Activated CD4-positive, CD25-positive, alpha-beta regulatory T cell treated with anti-CD3 and anti-CD28 coated beads, Interleukin-2, amount 50 U/mL, for 16 hours (primary cell): ENCODE measurements around the gene CPLANE2.

ENCODE experiments used
- DNase-seq: peaks from one replicate; pipeline ENCODE4 v3.0.0-alpha.2; 2020; ENCODE audit warnings: low read depth, low spot score

CPLANE2 gene

DNA sequence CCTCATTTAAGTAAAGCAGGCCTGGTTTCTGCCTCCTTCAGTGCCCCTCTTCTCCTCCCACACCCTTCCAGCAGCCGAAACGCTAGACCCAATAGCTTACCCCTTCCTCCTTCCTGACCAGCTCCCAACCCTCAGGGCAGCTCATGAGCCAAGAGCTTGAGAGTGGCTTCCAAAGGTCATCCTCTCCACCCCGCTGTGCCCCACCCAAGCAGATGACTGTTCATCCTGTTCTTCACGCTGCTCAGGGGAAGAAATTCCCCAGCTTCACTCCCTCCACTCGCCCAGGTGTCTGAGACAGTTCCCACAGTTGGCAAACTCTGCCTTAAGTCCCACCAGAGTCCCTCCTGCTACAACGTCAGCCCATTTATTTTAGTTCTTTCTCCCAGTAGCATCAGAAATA, 48.0 kb downstream of the CPLANE2 start:
- no peak for DNase-seq

DNA sequence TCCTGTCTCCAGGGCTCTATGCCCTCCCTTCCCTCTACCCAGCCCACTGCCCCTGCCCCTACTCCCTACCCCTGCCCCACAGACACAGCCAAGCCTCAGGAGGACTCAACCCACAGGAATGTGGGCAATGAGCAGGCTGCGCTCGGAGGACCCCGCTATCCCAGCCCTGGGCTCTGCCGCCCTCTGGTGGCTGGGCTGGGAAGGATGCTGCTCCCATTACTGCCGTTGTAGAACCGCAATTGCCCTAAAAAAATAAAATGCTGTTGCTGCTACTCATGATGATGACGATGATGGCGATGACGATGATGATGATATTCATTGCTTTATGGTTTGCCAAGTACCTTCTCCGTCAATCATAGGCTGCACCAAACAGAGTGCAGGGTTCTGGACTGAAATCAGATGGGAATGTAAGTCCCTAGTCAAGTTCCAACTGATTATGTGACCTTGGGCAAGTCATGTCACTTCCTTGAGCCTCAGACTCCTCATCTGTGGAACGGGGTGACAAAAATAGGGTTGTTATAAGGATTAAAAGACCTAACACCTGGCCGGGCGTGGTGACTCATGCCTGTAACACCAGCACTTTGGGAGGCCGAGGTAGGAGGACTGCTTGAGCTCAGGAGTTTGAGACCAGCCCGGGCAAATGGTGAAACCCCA, 49.1 kb downstream of the CPLANE2 start:
- DNase-seq, result peak; percentile 54

DNA sequence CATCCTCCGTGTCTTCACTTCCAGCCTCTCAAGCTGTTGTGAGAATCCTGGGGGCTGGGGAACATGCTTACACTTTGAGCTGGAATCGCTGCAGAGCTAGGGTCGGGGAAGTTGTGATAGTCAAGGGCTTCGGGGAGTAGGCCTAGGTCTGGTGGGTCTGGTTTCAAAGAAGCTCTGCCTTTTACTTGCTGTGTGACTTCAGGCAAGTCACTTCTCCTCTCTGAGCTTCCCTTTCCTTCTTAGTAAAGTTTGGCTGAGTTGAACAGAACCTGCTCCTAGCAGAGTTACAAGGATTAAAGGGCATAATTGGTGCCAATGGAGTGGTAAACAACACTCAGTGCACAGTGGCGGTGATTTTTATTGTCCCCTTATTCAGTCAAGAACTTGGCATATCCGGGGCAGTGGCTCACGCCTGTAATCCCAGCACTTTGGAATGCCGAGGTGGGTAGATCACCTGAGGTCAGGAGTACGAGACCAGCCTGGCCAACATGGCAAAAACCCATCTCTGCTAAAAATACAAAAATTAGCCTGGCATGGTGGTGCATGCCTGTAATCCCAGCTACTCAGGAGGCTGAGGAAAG, 50.2 kb downstream of the CPLANE2 start:
- no peak for DNase-seq

DNA sequence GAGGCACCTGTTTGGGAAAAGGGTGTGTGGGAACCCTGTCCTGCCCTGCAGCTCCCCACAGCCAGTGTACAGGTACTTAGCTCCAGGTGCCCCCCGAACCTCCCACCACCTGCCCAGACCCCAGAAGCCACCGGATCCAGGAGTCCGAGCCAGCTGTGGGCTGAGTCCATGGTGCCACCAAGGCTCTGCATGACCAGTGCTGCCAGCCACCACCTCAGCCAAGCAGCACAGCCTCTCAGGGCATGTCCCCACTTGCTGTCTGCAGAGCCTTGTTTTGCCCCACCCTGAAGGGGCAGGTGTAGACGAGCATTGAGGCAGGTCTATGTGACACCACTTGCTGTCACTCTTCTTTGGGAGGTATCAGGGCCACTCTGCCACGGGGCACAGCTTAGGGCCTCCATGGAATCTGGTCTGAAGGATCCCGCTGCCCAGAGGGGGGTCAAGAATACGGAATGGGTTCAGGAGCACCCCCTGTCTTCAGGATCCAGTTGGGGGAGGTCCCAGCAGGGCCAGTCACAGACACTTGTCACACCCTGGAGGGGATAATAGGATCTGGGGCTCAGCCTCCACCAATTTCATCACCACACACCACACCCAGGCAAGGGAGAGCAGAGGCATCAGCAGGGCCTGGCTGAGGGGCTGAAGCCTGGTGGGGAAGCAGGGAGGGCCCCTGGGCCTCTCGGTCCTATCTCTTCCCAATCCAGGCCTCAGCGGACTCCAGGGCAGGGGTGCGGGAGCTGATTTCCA, 52.3 kb downstream of the CPLANE2 start:
- no peak for DNase-seq

DNA sequence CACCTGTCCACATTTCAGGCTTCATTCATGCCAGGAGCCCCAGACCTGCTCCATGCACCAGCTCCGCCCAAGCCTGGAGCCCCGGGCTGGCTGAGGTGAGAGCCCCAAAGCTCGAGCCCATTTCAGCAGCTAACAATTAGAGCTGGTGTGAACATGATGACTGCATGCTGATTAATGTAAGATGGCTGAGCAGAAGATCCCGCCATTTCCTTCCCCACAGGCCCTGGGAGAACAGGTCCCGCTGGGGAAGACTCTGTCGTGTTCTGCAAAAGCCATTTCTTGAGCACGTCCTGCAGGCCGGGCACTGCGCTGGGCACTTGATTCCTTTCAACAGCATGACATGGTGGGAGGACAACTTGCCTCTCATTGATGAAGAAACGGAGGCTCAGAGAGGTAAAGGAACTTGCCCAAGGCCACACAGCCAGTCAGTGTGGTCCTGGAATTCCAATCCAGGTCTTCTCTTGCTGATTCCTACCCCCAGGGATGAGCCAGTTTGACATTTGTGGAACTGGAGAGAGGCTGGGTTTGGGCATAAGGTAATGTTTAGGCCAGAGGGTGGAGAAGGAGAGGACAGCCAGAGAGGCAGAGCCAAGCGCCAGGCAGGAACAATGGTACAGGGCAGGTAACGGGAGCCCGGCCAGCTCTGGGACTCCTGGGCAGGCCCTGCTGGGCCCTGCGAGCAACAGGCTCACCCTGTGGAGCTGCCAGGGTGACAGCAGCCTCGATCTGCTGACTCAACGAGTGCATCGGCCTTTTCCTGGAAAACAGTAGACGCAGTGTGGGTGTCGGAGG, 53.0 kb downstream of the CPLANE2 start:
- no peak for DNase-seq

DNA sequence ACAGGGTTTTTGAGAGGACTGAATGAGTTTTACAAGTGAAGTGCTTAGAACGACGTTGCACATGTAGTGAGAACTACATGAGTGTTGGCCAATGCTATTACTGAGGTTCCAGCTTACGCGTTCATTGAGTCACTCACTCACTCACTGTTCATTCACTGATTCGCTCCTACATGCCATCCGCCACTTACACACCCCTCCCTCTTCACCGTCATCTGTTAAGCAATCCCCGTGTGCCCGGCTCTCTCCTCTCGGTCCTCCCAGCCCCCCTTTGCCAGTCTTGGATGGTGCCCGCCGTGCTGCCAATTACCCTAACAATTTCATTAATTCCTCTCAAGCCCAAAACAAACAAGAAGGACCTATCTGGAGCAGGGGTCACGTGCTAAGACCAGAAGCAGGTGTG, 53.8 kb downstream of the CPLANE2 start:
- DNase-seq, result no peak

DNA sequence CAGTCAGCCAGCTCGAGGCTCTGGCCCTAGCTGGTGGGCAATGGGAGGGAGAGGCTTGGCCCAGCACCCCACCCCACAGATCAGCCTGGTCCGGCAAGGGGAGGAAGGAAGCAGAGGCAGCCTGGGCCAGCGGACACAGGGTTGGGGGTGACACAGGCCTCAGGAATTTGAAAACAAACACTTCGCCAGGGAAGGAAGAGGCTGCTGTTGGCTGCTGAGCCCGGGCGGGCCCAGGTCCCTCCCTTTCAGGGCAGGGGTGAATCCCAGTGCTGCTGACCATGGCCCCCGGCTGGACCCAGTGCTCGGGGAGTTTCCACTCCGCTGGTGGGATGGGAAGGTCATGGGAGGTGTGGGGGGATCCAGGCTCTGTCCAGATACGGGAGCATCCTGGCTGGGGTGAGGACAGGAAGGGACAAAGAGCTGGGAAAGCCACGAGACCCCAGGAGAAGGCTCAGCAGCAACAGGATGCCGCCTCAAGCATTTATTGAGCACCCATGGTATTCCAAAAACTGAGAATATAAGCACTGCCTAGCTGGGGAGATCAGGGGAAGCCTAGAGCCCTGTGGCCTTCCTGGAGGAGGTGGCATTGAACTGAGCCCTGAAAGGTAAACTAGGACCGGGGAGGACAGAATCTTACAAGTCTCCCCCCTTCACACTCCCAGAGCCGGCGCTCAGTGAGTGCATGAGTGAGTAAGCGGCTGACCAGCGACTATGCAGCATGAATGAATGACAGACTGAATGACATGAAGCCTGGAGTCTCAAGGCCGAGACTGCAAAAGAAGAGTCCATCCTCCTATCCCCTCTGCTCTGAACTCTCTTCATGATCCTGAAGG, 54.9 kb downstream of the CPLANE2 start:
- DNase-seq, result no peak
